A549 (cell line): ENCODE data around the gene PAN3. TPM values are rescaled to one million over a fixed set of nuclear protein-coding genes. Genes with fewer than 3 reads are reported as not detected.

Experiments
- ATAC-seq, 2 experiments: fragments of 200-7000 bp in 1 of 2; fragments of >200 bp in 1 of 2; cut with Nextera tagmentation in 1 of 2; cut with Tn5 transposase in 1 of 2; 3 replicates each; pipeline versions ENCODE4 v1.8.0 to v1.9.1; 2018 to 2020; ENCODE audit warnings: mild to moderate bottlenecking in 1 of 2, moderate library complexity in 1 of 2
- CTCF ChIA-PET: fragments of 300-600 bp; sonication (Branson Sonifier 250); formaldehyde crosslinking; extraction: SDS; loops from one replicate; lab custom pipeline; 2021; ENCODE audit warnings: antibody characterized with exemption, inconsistent platforms; lab: Yijun Ruan, JAX
- POLR2A ChIA-PET: fragments of 350-600 bp; formaldehyde crosslinking; extraction: SDS; loops from one replicate; lab custom pipeline; 2021; ENCODE audit warnings: antibody characterized with exemption, inconsistent platforms; lab: Yijun Ruan, JAX
- DNase-seq, 2 experiments: peaks; one replicate each; pipeline versions ENCODE4 v3.0.0 to v3.0.0-alpha.2; 2011 to 2016; ENCODE audit warnings: low read depth in 1 of 2, low spot score in 1 of 2
- FAIRE-seq: peaks from 2 replicates; lab custom pipeline; 2011; peaks lifted over from hg19 to GRCh38; lab: Jason Lieb, UNC
- H3K27ac ChIP-seq, 2 experiments: fragments of >200 bp; sonication (Bioruptor Twin); formaldehyde crosslinking; 3 replicates each; pipeline ENCODE4 v1.5.1; 2016 to 2017
- H3K4me1 ChIP-seq: fragments of >200 bp; sonication (Bioruptor Twin); formaldehyde crosslinking; 3 replicates; pipeline ENCODE4 v1.6.1; 2016
- H3K4me2 ChIP-seq: fragments of >200 bp; sonication (Bioruptor Twin); formaldehyde crosslinking; 3 replicates; pipeline ENCODE4 v1.6.1; 2016
- H3K4me3 ChIP-seq: fragments of >200 bp; sonication (Bioruptor Twin); formaldehyde crosslinking; 3 replicates; pipeline ENCODE4 v1.5.1; 2016
- H3K9me3 ChIP-seq: fragments of >200 bp; sonication (Bioruptor Twin); formaldehyde crosslinking; 3 replicates; pipeline ENCODE4 v1.6.1; 2016
- BCL3 ChIP-seq: fragments of >200 bp; sonication (Bioruptor Twin); formaldehyde crosslinking; IDR thresholded peaks from 3 replicates; pipeline ENCODE4 v1.6.1; 2016
- CHD2 ChIP-seq: fragments of 150-350 bp; IDR thresholded peaks from 2 replicates; pipeline ENCODE4 v1.6.1; 2014; ENCODE audit warnings: low read length; ENCODE audit not compliant: partially characterized antibody
- CHD4 ChIP-seq: fragments of 200-600 bp; sonication (generic); IDR thresholded peaks from 2 replicates; pipeline ENCODE4 v1.6.1; 2016; ENCODE audit warnings: antibody characterized with exemption, mild to moderate bottlenecking, borderline replicate concordance
- CTCF ChIP-seq: fragments of >200 bp; sonication (Bioruptor Twin); formaldehyde crosslinking; IDR thresholded peaks from 3 replicates; pipeline ENCODE4 v1.5.1; 2016
- EHF ChIP-seq: fragments of 250-450 bp; sonication (Bioruptor Pico); IDR thresholded peaks from 2 replicates; pipeline ENCODE4 v1.5.0; 2020; ENCODE audit warnings: mild to moderate bottlenecking
- FOSL2 ChIP-seq, 2 experiments: fragments of 450-650 bp in 1 of 2; fragments of >200 bp in 1 of 2; sonication (Bioruptor Twin) in 1 of 2; formaldehyde crosslinking; IDR thresholded peaks; 2 replicates each; pipeline versions ENCODE4 v1.5.0 to v1.6.1; 2016 to 2020; ENCODE audit warnings: mild to moderate bottlenecking in 1 of 2, moderate library complexity in 1 of 2
- FOXS1 ChIP-seq: fragments of 250-450 bp; sonication (Bioruptor Pico); IDR thresholded peaks from 2 replicates; pipeline ENCODE4 v1.5.0; 2020; ENCODE audit warnings: mild to moderate bottlenecking, moderate library complexity
- HDAC2 ChIP-seq: fragments of 200-600 bp; sonication (generic); IDR thresholded peaks from 2 replicates; pipeline ENCODE4 v1.6.1; 2016
- HEYL ChIP-seq: fragments of 250-450 bp; sonication (Bioruptor Pico); IDR thresholded peaks from 2 replicates; pipeline ENCODE4 v1.8.0; 2021; ENCODE audit warnings: mild to moderate bottlenecking, moderate library complexity
- HMGXB4 ChIP-seq: fragments of 250-450 bp; sonication (Bioruptor Pico); IDR thresholded peaks from 2 replicates; pipeline ENCODE4 v1.5.0; 2021; ENCODE audit warnings: mild to moderate bottlenecking, moderate library complexity, borderline replicate concordance
- HOXA7 ChIP-seq: fragments of 250-450 bp; sonication (Bioruptor Pico); IDR thresholded peaks from 2 replicates; pipeline ENCODE4 v1.5.0; 2020; ENCODE audit warnings: mild to moderate bottlenecking, moderate library complexity
- HOXB13 ChIP-seq: fragments of 250-450 bp; sonication (Bioruptor Pico); IDR thresholded peaks from 2 replicates; pipeline ENCODE4 v1.5.0; 2020; ENCODE audit warnings: low read depth, mild to moderate bottlenecking, moderate library complexity
- HOXB5 ChIP-seq: fragments of 250-450 bp; sonication (Bioruptor Pico); IDR thresholded peaks from 2 replicates; pipeline ENCODE4 v1.5.0; 2020; ENCODE audit warnings: mild to moderate bottlenecking, moderate library complexity
- MAFK ChIP-seq: fragments of 450-650 bp; IDR thresholded peaks from 2 replicates; pipeline ENCODE4 v1.6.1; 2014; ENCODE audit not compliant: partially characterized antibody
- MAX ChIP-seq: IDR thresholded peaks from 2 replicates; pipeline ENCODE4 v1.6.1; 2012
- MAZ ChIP-seq: fragments of 150-350 bp; IDR thresholded peaks from 2 replicates; pipeline ENCODE4 v1.6.1; 2014; ENCODE audit warnings: antibody characterized with exemption, low read depth, low read length, borderline replicate concordance
- NR3C1 ChIP-seq: fragments of >200 bp; sonication (Bioruptor Twin); formaldehyde crosslinking; IDR thresholded peaks from 3 replicates; pipeline ENCODE4 v1.6.1; 2017
- PBX3 ChIP-seq: IDR thresholded peaks from 2 replicates; pipeline ENCODE4 v1.6.1; 2012
- PHF8 ChIP-seq: fragments of 200-600 bp; sonication (generic); IDR thresholded peaks from 2 replicates; pipeline ENCODE4 v1.6.1; 2016; ENCODE audit warnings: low read depth, mild to moderate bottlenecking, antibody characterized with exemption, moderate library complexity, borderline replicate concordance
- RCOR1 ChIP-seq: fragments of 150-350 bp; IDR thresholded peaks from 2 replicates; pipeline ENCODE4 v1.6.1; 2014; ENCODE audit warnings: antibody characterized with exemption, low read length, low read depth
- RNF2 ChIP-seq: fragments of 200-600 bp; sonication (generic); IDR thresholded peaks from 2 replicates; pipeline ENCODE4 v1.6.1; 2016; ENCODE audit warnings: low read depth, mild to moderate bottlenecking, antibody characterized with exemption, moderate library complexity, borderline replicate concordance
- USF2 ChIP-seq: fragments of 450-650 bp; IDR thresholded peaks from 2 replicates; pipeline ENCODE4 v1.6.1; 2014; ENCODE audit warnings: antibody characterized with exemption
- ZC3H11A ChIP-seq: fragments of 450-650 bp; IDR thresholded peaks from 2 replicates; pipeline ENCODE4 v1.6.1; 2014; ENCODE audit warnings: antibody characterized with exemption, mild to moderate bottlenecking
- ZNF302 ChIP-seq: fragments of 250-450 bp; sonication (Bioruptor Pico); IDR thresholded peaks from 2 replicates; pipeline ENCODE4 v1.9.0; 2021; ENCODE audit warnings: inconsistent platforms, mild to moderate bottlenecking, moderate library complexity
- WGBS: methylation state at CpG from one replicate; pipeline ENCODE4 v1.1.6; 2017; ENCODE audit errors: missing lambda C conversion rate; 5-methylcytosine and 5-hydroxymethylcytosine counted together
- polyA plus RNA-seq, 4 experiments: library from polyadenylated mRNA; depleted of rRNA in 3 of 4; stranded (reverse); fragments of >200 nt; fragmentation: RNase III in 1 of 4; extraction: RNeasy Plus Mini Kit Qiagen cat#74134 plus additional on column Dnase treatment in 1 of 4; gene quantifications; 2 replicates in 3 of 4; 3 replicates in 1 of 4; pipeline ENCODE4 v1.2.3, GENCODE V29; 2011 to 2017

PAN3 gene
- polyA plus RNA-seq, 2 of the 4 experiments (the other 2 are of a cell fraction): 6.2 to 13.9 TPM

- no peak for DNase-seq
- POLR2A ChIA-PET: no interaction called here
- H3K9me3 ChIP-seq: no peaks in the 10 kb centered on the region
- no peak for FAIRE-seq
- H3K4me1 ChIP-seq: no peaks in the 10 kb centered on the region
- CTCF ChIA-PET: interaction anchor here (1.2 kb wide), 1 partner anchor 137 kb away, joined by 3 read pairs; no protein-coding TSS in a partner anchor
- ATAC-seq: no peak
- 89% methylated on average over 6 of the region's 8 CpGs for WGBS
- H3K4me3 ChIP-seq: no peak overlapping the region
- H3K27ac ChIP-seq: no peak overlapping the region
- TF ChIP-seq MAZ: no peak
- TF ChIP-seq BCL3: no peak
- TF ChIP-seq CHD4: no peak
- TF ChIP-seq MAFK: peak; percentile 55
- TF ChIP-seq, all 56 proteins: peak for 1
- no peak overlapping the region for H3K4me2 ChIP-seq
Measured at GRCh38 chr13:28121224-28121623, 17.1 kb upstream of the PAN3 start.

GRCh38 chr13:28128030-28128429 is 10.3 kb upstream of the PAN3 start:
- Histone ChIP-seq H3K4me3 (no peak overlapping the region), H3K27ac (no peak overlapping the region), H3K4me1 (no peaks in the 10 kb centered on the region), H3K9me3 (no peaks in the 10 kb centered on the region), H3K4me2 (no peak overlapping the region)
- FAIRE-seq: no peak
- no peak for ATAC-seq
- DNase-seq: no peak
- TF ChIP-seq FOSL2 (IDR thresholded peaks at IDR 0.05) (no peak), FOSL2 (CRISPR knock-in tag; IDR thresholded peaks at IDR 0.05) (no peak), PBX3 (no peak), NR3C1 (no peak), HDAC2 (no peak), FOXS1 (no peak), HEYL (CRISPR knock-in tag) (no peak), EHF (CRISPR knock-in tag) (no peak), USF2 (no peak), PHF8 (no peak), MAX (no peak), ZNF302 (CRISPR knock-in tag) (no peak), HOXB13 (CRISPR knock-in tag) (no peak), HOXB5 (CRISPR knock-in tag) (no peak), HMGXB4 (CRISPR knock-in tag) (no peak), CTCF (no peak), RCOR1 (no peak), ZC3H11A (no peak), RNF2 (no peak), HOXA7 (CRISPR knock-in tag) (no peak), CHD2 (no peak)
- ChIA-PET CTCF (no interaction called here), POLR2A (no interaction called here)
